ENCODE data around the gene UTS2R. TPM values are rescaled to one million over a fixed set of nuclear protein-coding genes. Genes with fewer than 3 reads are reported as not detected.
"Not testable (repeated sequence)": the region's sequence is repeated elsewhere in the genome, so short reads cannot be mapped to it uniquely, and the experiment has no call there.

The UTS2R gene
- total RNA-seq, 2 donors from 2014 or later = not detected

GRCh38 chr17:82343560-82343959, 28.0 kb upstream of the UTS2R start:
- Histone ChIP-seq H3K27ac (no peak overlapping the region), H3K4me1 (peaks cover 11% of the 10 kb centered on the region), H3K4me3 (no peak overlapping the region), H3K9me3 (no peaks in the 10 kb centered on the region), H3K36me3 (replicated peaks in 1 of 2; ENCODE audit: insufficient read depth in 1 of 2, low read depth in 2 of 2) (no peaks in the 10 kb centered on the region), H3K27me3 (no peaks in the 10 kb centered on the region)
- WGBS, 2 donors = 90 to 98% methylated on average over 5 of the region's 5 CpGs
- no peak for TF ChIP-seq POLR2A (IDR thresholded peaks at IDR 0.05)
- TF ChIP-seq CTCF (IDR thresholded peaks at IDR 0.05) = no peak
- intact Hi-C loops (cut with DNase I) = no loop called here
- no peak for DNase-seq
- no peak for ATAC-seq

GRCh38 chr17:82344175-82344907, 27.2 kb upstream of the UTS2R start:
- Histone ChIP-seq H3K27me3 (no peaks in the 10 kb centered on the region), H3K4me3 (no peak overlapping the region), H3K36me3 (replicated peaks in 1 of 2; ENCODE audit: insufficient read depth in 1 of 2, low read depth in 2 of 2) (no peaks in the 10 kb centered on the region), H3K27ac (no peak overlapping the region), H3K4me1 (peaks cover 4% of the 10 kb centered on the region), H3K9me3 (no peaks in the 10 kb centered on the region)
- ATAC-seq (no peak), DNase-seq (no peak)
- intact Hi-C loops (cut with DNase I) = no loop called here
- no peak for TF ChIP-seq POLR2A (IDR thresholded peaks at IDR 0.05)
- TF ChIP-seq CTCF (IDR thresholded peaks at IDR 0.05) = no peak
- WGBS, 2 donors = 79 to 85% methylated on average over 11 to 24 of the region's 24 CpGs

- intact Hi-C loops (cut with DNase I) = loop anchor here (5.0 kb wide), 1 partner anchor 67 kb away; no protein-coding TSS in a partner anchor
- Histone ChIP-seq H3K36me3 (replicated peaks in 1 of 2; ENCODE audit: insufficient read depth in 1 of 2, low read depth in 2 of 2) (no peaks in the 10 kb centered on the region), H3K9me3 (no peaks in the 10 kb centered on the region), H3K27ac (no peak overlapping the region), H3K4me1 (no peaks in the 10 kb centered on the region), H3K4me3 (no peak overlapping the region), H3K27me3 (no peaks in the 10 kb centered on the region)
- no peak for TF ChIP-seq CTCF (IDR thresholded peaks at IDR 0.05)
- TF ChIP-seq POLR2A (IDR thresholded peaks at IDR 0.05) = no peak
- no peak for DNase-seq
- 85 to 87% methylated on average over 35 to 42 of the region's 42 CpGs for WGBS, 2 donors
- ATAC-seq = no peak
These were observed 26.2 kb upstream of the UTS2R start for GRCh38 chr17:82345151-82345976.

- TF ChIP-seq POLR2A (IDR thresholded peaks at IDR 0.05) (no peak), CTCF (IDR thresholded peaks at IDR 0.05) (no peak)
- DNase-seq = no peak
- 65 to 82% methylated on average over 23 to 28 of the region's 28 CpGs for WGBS, 2 donors
- Histone ChIP-seq H3K4me3 (no peak overlapping the region), H3K9me3 (no peaks in the 10 kb centered on the region), H3K4me1 (no peaks in the 10 kb centered on the region), H3K27me3 (no peaks in the 10 kb centered on the region), H3K27ac (no peak overlapping the region), H3K36me3 (replicated peaks in 1 of 2; ENCODE audit: insufficient read depth in 1 of 2, low read depth in 2 of 2) (no peaks in the 10 kb centered on the region)
- intact Hi-C loops (cut with DNase I) = loop anchor here (5.0 kb wide), 1 partner anchor 66 kb away; no protein-coding TSS in a partner anchor
- no peak for ATAC-seq
These were observed 24.9 kb upstream of the UTS2R start for GRCh38 chr17:82346342-82347300.

- H3K9me3 ChIP-seq; DNase-seq; H3K4me3 ChIP-seq; H3K27me3 ChIP-seq; H3K4me1 ChIP-seq; H3K36me3 ChIP-seq (replicated peaks in 1 of 2; ENCODE audit: insufficient read depth in 1 of 2, low read depth in 2 of 2); ATAC-seq; H3K27ac ChIP-seq: not testable (repeated sequence)
- intact Hi-C loops (cut with DNase I) = loop anchor here (5.0 kb wide), 1 partner anchor 64 kb away; no protein-coding TSS in a partner anchor
- 80 to 87% methylated on average over 10 to 11 of the region's 11 CpGs for WGBS, 2 donors
These were observed 23.6 kb upstream of the UTS2R start for GRCh38 chr17:82347994-82348393.

Measured in body of pancreas (tissue), 4 donors.